Retinal pigment epithelial cell (primary cell): ENCODE measurements around the gene ATXN7L1.
"Not testable (repeated sequence)": the region's sequence is repeated elsewhere in the genome, so short reads cannot be mapped to it uniquely, and the experiment has no call there.

Experiments used
- DNase-seq: peaks from one replicate; pipeline ENCODE4 v3.0.0-alpha.2; 2010; ENCODE audit warnings: low read depth
- H3K4me3 ChIP-seq: 2 replicates; pipeline ENCODE4 v1.5.1; 2011; ENCODE audit warnings: mild to moderate bottlenecking, low read length, control low read depth, moderate library complexity
- TF ChIP-seq, protein P1 (sequence below): conservative IDR thresholded peaks from 2 replicates; pipeline ENCODE4 v1.5.1; 2011; ENCODE audit warnings: low read depth, low read length, control low read depth, inconsistent platforms

Gene ATXN7L1

DNA sequence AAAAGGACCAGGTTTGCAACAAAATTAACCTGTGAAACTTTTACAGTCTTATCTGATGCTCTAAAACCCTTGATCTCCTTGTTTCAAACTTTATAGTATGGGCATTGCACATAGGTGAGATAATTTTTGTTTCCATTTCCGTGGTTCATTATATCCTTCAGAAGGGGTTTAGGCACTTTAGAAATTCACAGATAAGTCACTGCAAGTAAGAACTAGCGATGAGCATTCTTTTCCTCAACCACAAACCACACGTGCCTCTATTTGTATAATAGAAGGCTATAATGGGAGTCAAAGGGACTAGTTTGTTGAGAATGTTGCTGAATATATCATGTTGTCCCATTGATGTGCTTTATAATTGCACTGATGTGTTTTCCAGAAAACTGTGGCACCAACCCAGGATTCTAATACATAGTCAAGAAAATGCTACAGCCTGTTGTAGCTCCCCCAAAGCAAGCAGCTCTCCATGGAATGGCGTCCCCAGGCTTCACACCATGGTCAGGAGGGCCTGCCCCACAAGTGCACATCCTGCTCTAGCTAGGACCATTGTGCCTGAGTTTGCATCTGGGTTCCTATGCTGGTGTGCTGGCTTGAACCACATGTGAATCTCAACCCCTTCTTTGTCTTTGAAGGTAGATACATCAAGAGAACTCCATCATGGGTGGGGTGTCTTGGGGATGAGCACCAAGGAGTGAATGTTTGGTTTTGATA, 14.0 kb upstream of the ATXN7L1 start:
- no peak for DNase-seq
- H3K4me3 ChIP-seq = no peak overlapping the region
- TF ChIP-seq, protein P1, sequence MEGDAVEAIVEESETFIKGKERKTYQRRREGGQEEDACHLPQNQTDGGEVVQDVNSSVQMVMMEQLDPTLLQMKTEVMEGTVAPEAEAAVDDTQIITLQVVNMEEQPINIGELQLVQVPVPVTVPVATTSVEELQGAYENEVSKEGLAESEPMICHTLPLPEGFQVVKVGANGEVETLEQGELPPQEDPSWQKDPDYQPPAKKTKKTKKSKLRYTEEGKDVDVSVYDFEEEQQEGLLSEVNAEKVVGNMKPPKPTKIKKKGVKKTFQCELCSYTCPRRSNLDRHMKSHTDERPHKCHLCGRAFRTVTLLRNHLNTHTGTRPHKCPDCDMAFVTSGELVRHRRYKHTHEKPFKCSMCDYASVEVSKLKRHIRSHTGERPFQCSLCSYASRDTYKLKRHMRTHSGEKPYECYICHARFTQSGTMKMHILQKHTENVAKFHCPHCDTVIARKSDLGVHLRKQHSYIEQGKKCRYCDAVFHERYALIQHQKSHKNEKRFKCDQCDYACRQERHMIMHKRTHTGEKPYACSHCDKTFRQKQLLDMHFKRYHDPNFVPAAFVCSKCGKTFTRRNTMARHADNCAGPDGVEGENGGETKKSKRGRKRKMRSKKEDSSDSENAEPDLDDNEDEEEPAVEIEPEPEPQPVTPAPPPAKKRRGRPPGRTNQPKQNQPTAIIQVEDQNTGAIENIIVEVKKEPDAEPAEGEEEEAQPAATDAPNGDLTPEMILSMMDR = no peak

DNA sequence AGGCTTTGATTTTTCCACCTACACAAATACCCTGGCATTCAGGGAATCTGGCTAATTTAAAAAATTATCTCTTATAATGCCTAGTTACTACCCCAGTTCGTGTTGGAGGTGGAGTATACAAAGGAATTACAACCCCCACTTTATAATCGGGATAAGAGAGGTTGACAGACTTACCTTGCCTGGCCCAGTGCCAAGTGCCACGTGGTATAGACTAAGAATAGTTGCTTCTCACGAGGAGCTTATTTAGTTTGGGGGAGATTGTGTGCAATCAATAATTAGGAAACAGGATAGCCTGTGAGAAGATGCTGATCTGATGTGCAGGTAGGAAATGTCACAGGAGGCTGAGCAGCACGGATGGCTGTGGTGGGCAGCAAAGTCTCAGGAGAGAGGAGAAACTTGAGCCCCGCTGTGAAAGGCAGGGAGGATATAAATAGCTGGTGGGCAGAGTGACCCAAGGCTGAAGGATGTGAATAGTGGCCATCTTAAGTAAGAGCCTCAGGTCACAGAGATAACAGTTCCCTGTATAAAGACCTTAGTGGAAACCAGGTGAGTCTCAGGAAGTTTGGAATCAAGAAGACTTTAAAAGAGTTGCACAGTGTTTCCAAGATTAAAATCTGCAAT, 11.3 kb upstream of the ATXN7L1 start:
- DNase-seq = no peak
- TF ChIP-seq, protein P1 = no peak
- H3K4me3 ChIP-seq = no peak overlapping the region

DNA sequence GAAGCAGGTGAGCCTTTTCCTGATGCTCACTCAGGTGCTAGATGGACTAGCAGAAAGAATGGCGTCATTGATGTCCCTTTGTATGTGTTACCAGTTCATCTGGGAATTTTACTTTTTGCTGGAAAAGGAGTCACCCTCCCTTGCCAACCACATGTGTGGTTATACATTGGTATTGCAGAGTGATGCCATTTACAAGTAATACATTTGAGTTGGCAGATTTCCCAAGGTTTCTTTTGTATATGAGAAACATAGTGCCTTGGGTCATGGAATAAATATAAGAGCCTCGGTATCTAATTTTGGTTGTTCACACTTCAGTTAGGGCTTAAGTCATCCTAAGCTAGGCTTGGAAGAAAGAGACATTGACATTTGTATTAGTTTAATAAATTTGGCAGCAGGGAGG, 10.4 kb upstream of the ATXN7L1 start:
- no peak overlapping the region for H3K4me3 ChIP-seq
- TF ChIP-seq, protein P1 = no peak
- no peak for DNase-seq

DNA sequence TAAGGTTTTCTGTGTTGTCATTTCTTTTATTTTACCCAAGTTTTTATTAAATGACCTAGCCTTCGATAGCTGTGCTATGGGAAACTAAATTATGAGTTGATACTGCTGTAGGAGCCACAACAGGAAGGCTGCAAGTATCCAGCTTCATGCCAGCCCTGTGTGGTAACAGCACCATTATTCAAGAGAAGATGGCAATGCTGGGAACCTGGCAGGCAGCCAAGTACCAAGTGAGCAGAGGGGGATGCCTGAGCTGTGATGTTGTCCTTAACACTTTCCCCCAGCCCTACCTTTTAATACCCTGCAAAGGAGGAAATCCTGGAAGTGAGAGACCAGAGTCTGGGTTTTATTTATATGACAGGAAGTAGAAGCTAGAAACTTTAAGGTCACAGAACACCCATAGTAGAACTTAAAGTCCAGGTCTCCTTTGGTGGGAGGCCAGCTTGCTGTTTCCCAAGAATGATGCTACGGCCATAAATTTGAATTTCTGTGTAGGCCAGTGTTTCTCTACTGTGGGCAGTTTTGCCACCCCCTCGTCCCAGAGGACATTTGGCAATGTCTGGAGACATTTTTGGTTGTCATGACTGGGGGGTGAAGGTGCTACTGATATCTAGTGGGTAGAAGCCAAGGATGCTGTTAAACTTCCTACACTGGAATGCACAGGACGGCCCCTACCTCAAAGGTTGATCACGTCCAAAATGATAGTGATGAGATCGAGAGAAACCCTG, 9.2 kb upstream of the ATXN7L1 start:
- H3K4me3 ChIP-seq = no peak overlapping the region
- TF ChIP-seq, protein P1 = no peak
- no peak for DNase-seq

DNA sequence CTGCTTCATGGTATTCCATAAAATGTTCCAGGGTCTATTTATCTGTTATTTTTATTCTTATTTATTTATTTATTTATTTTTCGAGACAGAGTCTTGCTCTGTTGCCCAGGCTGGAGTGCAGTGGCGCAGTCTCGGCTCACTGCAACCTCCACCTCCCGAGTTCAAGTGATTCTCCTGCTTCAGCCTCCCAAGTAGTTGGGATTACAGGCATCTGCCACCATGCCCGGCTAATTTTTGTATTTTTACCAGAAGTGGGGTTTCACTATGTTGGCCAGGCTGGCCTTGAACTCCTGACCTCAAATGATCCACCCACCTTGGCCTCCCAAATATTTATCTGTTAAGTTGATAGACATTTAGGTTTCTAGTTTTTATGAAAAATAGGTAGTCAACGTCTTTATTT, 6.8 kb upstream of the ATXN7L1 start:
- not testable (repeated sequence) for H3K4me3 ChIP-seq, DNase-seq

DNA sequence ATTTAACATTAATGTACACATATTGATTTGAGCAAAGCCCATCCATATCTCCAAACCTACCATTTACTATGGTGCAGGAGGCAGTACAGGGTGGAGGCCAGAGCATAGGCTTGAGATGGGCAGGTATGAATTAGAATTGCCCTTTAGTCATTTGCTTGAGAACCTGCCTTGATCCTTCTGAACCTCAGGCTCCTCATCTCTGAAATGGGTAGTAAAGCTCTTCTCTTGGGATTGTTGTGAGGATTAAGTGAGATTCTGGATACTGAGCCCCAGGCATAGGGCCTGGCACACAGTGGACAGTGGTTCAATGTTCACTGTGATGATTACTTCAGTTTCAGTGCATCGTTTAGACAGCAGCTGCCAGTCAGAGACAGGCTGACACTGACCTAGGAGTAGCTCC, 5.0 kb upstream of the ATXN7L1 start:
- DNase-seq = no peak
- TF ChIP-seq, protein P1 = no peak
- H3K4me3 ChIP-seq = no peak overlapping the region

DNA sequence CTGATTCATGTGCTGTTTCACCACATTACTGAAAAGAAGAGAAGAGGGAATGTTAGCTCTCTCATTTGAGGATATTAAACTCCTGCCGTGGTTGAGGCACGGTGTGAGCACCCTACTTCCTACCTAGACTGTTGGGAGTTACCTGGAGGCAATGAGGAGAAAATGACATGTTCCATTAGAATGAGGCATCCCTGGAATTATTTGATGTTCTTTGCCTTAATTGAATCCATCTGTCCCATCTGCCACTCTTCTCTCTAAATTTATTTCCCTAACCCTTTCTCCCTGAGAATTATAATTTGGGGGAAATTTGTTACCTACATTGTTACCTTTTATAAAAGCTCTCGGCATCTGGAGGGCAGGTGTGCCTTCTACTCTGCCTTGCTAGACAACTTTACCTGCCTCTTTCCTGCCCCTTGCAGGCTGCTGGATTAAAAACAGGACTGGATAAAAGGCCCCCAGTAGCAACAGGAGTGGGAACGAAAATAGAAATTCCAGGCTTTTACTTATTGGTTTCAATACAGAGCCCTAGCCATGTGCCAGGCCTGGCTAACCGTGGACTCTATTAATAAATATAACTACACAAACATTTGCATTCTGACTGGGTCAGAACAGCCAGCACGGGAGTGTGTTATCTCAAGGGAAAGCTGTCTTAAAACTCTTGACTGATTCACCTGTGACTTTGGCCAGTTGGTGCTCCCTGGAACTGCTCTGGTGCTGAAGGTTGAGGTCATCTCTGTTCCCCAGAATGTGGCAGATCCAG, 4.4 kb upstream of the ATXN7L1 start:
- TF ChIP-seq, protein P1 = no peak
- DNase-seq = no peak
- no peak overlapping the region for H3K4me3 ChIP-seq
